A549 (cell line): Measurements from ENCODE around the gene ARHGAP26. TPM values are rescaled to one million over a fixed set of nuclear protein-coding genes. Genes with fewer than 3 reads are reported as not detected.

Source experiments
- ATAC-seq, 2 experiments: fragments of 200-7000 bp in 1 of 2; fragments of >200 bp in 1 of 2; cut with Nextera tagmentation in 1 of 2; cut with Tn5 transposase in 1 of 2; 3 replicates each; pipeline versions ENCODE4 v1.8.0 to v1.9.1; 2018 to 2020; ENCODE audit warnings: mild to moderate bottlenecking in 1 of 2, moderate library complexity in 1 of 2
- CTCF ChIA-PET: fragments of 300-600 bp; sonication (Branson Sonifier 250); formaldehyde crosslinking; extraction: SDS; loops from one replicate; lab custom pipeline; 2021; ENCODE audit warnings: antibody characterized with exemption, inconsistent platforms; lab: Yijun Ruan, JAX
- POLR2A ChIA-PET: fragments of 350-600 bp; formaldehyde crosslinking; extraction: SDS; loops from one replicate; lab custom pipeline; 2021; ENCODE audit warnings: antibody characterized with exemption, inconsistent platforms; lab: Yijun Ruan, JAX
- DNase-seq, 2 experiments: peaks; one replicate each; pipeline versions ENCODE4 v3.0.0 to v3.0.0-alpha.2; 2011 to 2016; ENCODE audit warnings: low read depth in 1 of 2, low spot score in 1 of 2
- FAIRE-seq: peaks from 2 replicates; lab custom pipeline; 2011; peaks lifted over from hg19 to GRCh38; lab: Jason Lieb, UNC
- H3K27ac ChIP-seq, 2 experiments: fragments of >200 bp; sonication (Bioruptor Twin); formaldehyde crosslinking; 3 replicates each; pipeline ENCODE4 v1.5.1; 2016 to 2017
- H3K4me1 ChIP-seq: fragments of >200 bp; sonication (Bioruptor Twin); formaldehyde crosslinking; 3 replicates; pipeline ENCODE4 v1.6.1; 2016
- H3K4me2 ChIP-seq: fragments of >200 bp; sonication (Bioruptor Twin); formaldehyde crosslinking; 3 replicates; pipeline ENCODE4 v1.6.1; 2016
- H3K4me3 ChIP-seq: fragments of >200 bp; sonication (Bioruptor Twin); formaldehyde crosslinking; 3 replicates; pipeline ENCODE4 v1.5.1; 2016
- H3K9me3 ChIP-seq: fragments of >200 bp; sonication (Bioruptor Twin); formaldehyde crosslinking; 3 replicates; pipeline ENCODE4 v1.6.1; 2016
- BHLHE40 ChIP-seq: IDR thresholded peaks from 2 replicates; pipeline ENCODE4 v1.6.1; 2012; ENCODE audit warnings: low read depth, low read length, inconsistent platforms
- CBX2 ChIP-seq: fragments of 200-600 bp; sonication (generic); IDR thresholded peaks from 2 replicates; pipeline ENCODE4 v1.6.1; 2016; ENCODE audit warnings: low read depth, mild to moderate bottlenecking, borderline replicate concordance
- CEBPB ChIP-seq, 2 experiments: fragments of >200 bp in 1 of 2; sonication (Bioruptor Twin) in 1 of 2; formaldehyde crosslinking in 1 of 2; IDR thresholded peaks; 2 replicates each; pipeline ENCODE4 v1.6.1; 2012 to 2016
- EHF ChIP-seq: fragments of 250-450 bp; sonication (Bioruptor Pico); IDR thresholded peaks from 2 replicates; pipeline ENCODE4 v1.5.0; 2020; ENCODE audit warnings: mild to moderate bottlenecking
- EHMT2 ChIP-seq: fragments of 200-600 bp; sonication (generic); IDR thresholded peaks from 2 replicates; pipeline ENCODE4 v1.6.1; 2016; ENCODE audit warnings: antibody characterized with exemption, low read depth, mild to moderate bottlenecking, moderate library complexity
- FOSB ChIP-seq: fragments of 250-450 bp; sonication (Bioruptor Pico); IDR thresholded peaks from 2 replicates; pipeline ENCODE4 v1.5.0; 2020; ENCODE audit warnings: mild to moderate bottlenecking, moderate library complexity
- FOSL2 ChIP-seq, 2 experiments: fragments of 450-650 bp in 1 of 2; fragments of >200 bp in 1 of 2; sonication (Bioruptor Twin) in 1 of 2; formaldehyde crosslinking; IDR thresholded peaks; 2 replicates each; pipeline versions ENCODE4 v1.5.0 to v1.6.1; 2016 to 2020; ENCODE audit warnings: mild to moderate bottlenecking in 1 of 2, moderate library complexity in 1 of 2
- HES2 ChIP-seq: fragments of >200 bp; sonication (Bioruptor Twin); formaldehyde crosslinking; IDR thresholded peaks from 2 replicates; pipeline ENCODE4 v1.6.1; 2016
- HEYL ChIP-seq: fragments of 250-450 bp; sonication (Bioruptor Pico); IDR thresholded peaks from 2 replicates; pipeline ENCODE4 v1.8.0; 2021; ENCODE audit warnings: mild to moderate bottlenecking, moderate library complexity
- HMGXB4 ChIP-seq: fragments of 250-450 bp; sonication (Bioruptor Pico); IDR thresholded peaks from 2 replicates; pipeline ENCODE4 v1.5.0; 2021; ENCODE audit warnings: mild to moderate bottlenecking, moderate library complexity, borderline replicate concordance
- HOXB13 ChIP-seq: fragments of 250-450 bp; sonication (Bioruptor Pico); IDR thresholded peaks from 2 replicates; pipeline ENCODE4 v1.5.0; 2020; ENCODE audit warnings: low read depth, mild to moderate bottlenecking, moderate library complexity
- HOXB5 ChIP-seq: fragments of 250-450 bp; sonication (Bioruptor Pico); IDR thresholded peaks from 2 replicates; pipeline ENCODE4 v1.5.0; 2020; ENCODE audit warnings: mild to moderate bottlenecking, moderate library complexity
- JUN ChIP-seq, 2 experiments: fragments of >200 bp; sonication (Bioruptor Twin); formaldehyde crosslinking; IDR thresholded peaks; 2 replicates in 1 of 2; 3 replicates in 1 of 2; pipeline ENCODE4 v1.6.1; 2016 to 2017
- JUNB ChIP-seq: fragments of >200 bp; sonication (Bioruptor Twin); formaldehyde crosslinking; IDR thresholded peaks from 2 replicates; pipeline ENCODE4 v1.6.1; 2016
- KDM1A ChIP-seq: fragments of 200-600 bp; sonication (generic); IDR thresholded peaks from 2 replicates; pipeline ENCODE4 v1.6.1; 2016; ENCODE audit warnings: low read depth, mild to moderate bottlenecking
- MAFK ChIP-seq: fragments of 450-650 bp; IDR thresholded peaks from 2 replicates; pipeline ENCODE4 v1.6.1; 2014; ENCODE audit not compliant: partially characterized antibody
- NPAS2 ChIP-seq: fragments of 250-450 bp; sonication (Bioruptor Pico); IDR thresholded peaks from 2 replicates; pipeline ENCODE4 v1.8.0; 2022; ENCODE audit warnings: mild to moderate bottlenecking, moderate library complexity, borderline replicate concordance
- NR3C1 ChIP-seq: fragments of >200 bp; sonication (Bioruptor Twin); formaldehyde crosslinking; IDR thresholded peaks from 3 replicates; pipeline ENCODE4 v1.6.1; 2017
- POLR2A ChIP-seq: IDR thresholded peaks from 2 replicates; pipeline ENCODE4 v1.6.1; 2012; ENCODE audit warnings: mild to moderate bottlenecking, low read length
- RARB ChIP-seq: fragments of 250-450 bp; sonication (Bioruptor Pico); IDR thresholded peaks from 2 replicates; pipeline ENCODE4 v1.8.0; 2021; ENCODE audit warnings: mild to moderate bottlenecking, moderate library complexity
- RFX5 ChIP-seq: fragments of 450-650 bp; IDR thresholded peaks from 2 replicates; pipeline ENCODE4 v1.7.1; 2014; ENCODE audit warnings: antibody characterized with exemption, mild to moderate bottlenecking, moderate library complexity
- RNF2 ChIP-seq: fragments of 200-600 bp; sonication (generic); IDR thresholded peaks from 2 replicates; pipeline ENCODE4 v1.6.1; 2016; ENCODE audit warnings: low read depth, mild to moderate bottlenecking, antibody characterized with exemption, moderate library complexity, borderline replicate concordance
- SREBF2 ChIP-seq: fragments of 450-650 bp; IDR thresholded peaks from 2 replicates; pipeline ENCODE4 v1.6.1; 2014; ENCODE audit warnings: mild to moderate bottlenecking, moderate library complexity
- TFCP2L1 ChIP-seq: fragments of 250-450 bp; sonication (Bioruptor Pico); IDR thresholded peaks from 2 replicates; pipeline ENCODE4 v1.5.0; 2021; ENCODE audit warnings: mild to moderate bottlenecking
- ZFP36 ChIP-seq: fragments of 450-650 bp; IDR thresholded peaks from 2 replicates; pipeline ENCODE4 v1.6.1; 2014; ENCODE audit warnings: borderline replicate concordance; ENCODE audit not compliant: partially characterized antibody
- ZNF302 ChIP-seq: fragments of 250-450 bp; sonication (Bioruptor Pico); IDR thresholded peaks from 2 replicates; pipeline ENCODE4 v1.9.0; 2021; ENCODE audit warnings: inconsistent platforms, mild to moderate bottlenecking, moderate library complexity
- WGBS: methylation state at CpG from one replicate; pipeline ENCODE4 v1.1.6; 2017; ENCODE audit errors: missing lambda C conversion rate; 5-methylcytosine and 5-hydroxymethylcytosine counted together
- polyA plus RNA-seq, 4 experiments: library from polyadenylated mRNA; depleted of rRNA in 3 of 4; stranded (reverse); fragments of >200 nt; fragmentation: RNase III in 1 of 4; extraction: RNeasy Plus Mini Kit Qiagen cat#74134 plus additional on column Dnase treatment in 1 of 4; gene quantifications; 2 replicates in 3 of 4; 3 replicates in 1 of 4; pipeline ENCODE4 v1.2.3, GENCODE V29; 2011 to 2017
- TF ChIP-seq, protein P1 (sequence below): fragments of 250-450 bp; sonication (Bioruptor Pico); IDR thresholded peaks from 2 replicates; pipeline ENCODE4 v1.5.0; 2020; ENCODE audit warnings: low read depth, mild to moderate bottlenecking, moderate library complexity

The ARHGAP26 gene
- polyA plus RNA-seq, 2 of the 4 experiments (the other 2 are of a cell fraction) = 6.6 to 19.1 TPM

- DNase-seq (no peak), ATAC-seq (no peak), FAIRE-seq (no peak)
- CTCF ChIA-PET = interaction anchor here (1.9 kb wide), 1 partner anchor 11 kb away, joined by 5 read pairs; no protein-coding TSS in a partner anchor
- Histone ChIP-seq H3K27ac (peak overlapping the region; percentile 73 to 87), H3K4me2 (peak overlapping the region; percentile 65), H3K4me3 (no peak overlapping the region), H3K4me1 (peaks cover 83% of the 10 kb centered on the region), H3K9me3 (peaks cover 12% of the 10 kb centered on the region; the same call in 2 of the 3 replicates)
- TF ChIP-seq EHF (CRISPR knock-in tag) (no peak), FOSL2 (IDR thresholded peaks at IDR 0.05) (no peak), FOSL2 (CRISPR knock-in tag; IDR thresholded peaks at IDR 0.05) (no peak), CBX2 (no peak), ZFP36 (no peak), HMGXB4 (CRISPR knock-in tag) (no peak), HOXB5 (CRISPR knock-in tag) (no peak), RFX5 (no peak), RARB (no peak), SREBF2 (no peak), JUN (IDR thresholded peaks at IDR 0.05) (no peak), HOXB13 (CRISPR knock-in tag) (no peak), TFCP2L1 (no peak), HEYL (CRISPR knock-in tag) (no peak), MAFK (no peak), KDM1A (no peak), NPAS2 (CRISPR knock-in tag) (no peak)
- TF ChIP-seq, protein P1, sequence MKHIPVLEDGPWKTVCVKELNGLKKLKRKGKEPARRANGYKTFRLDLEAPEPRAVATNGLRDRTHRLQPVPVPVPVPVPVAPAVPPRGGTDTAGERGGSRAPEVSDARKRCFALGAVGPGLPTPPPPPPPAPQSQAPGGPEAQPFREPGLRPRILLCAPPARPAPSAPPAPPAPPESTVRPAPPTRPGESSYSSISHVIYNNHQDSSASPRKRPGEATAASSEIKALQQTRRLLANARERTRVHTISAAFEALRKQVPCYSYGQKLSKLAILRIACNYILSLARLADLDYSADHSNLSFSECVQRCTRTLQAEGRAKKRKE = no peak
- POLR2A ChIA-PET = no interaction called here
Measured at GRCh38 chr5:142819292-142819691, 49.1 kb downstream of the ARHGAP26 start.

DNA sequence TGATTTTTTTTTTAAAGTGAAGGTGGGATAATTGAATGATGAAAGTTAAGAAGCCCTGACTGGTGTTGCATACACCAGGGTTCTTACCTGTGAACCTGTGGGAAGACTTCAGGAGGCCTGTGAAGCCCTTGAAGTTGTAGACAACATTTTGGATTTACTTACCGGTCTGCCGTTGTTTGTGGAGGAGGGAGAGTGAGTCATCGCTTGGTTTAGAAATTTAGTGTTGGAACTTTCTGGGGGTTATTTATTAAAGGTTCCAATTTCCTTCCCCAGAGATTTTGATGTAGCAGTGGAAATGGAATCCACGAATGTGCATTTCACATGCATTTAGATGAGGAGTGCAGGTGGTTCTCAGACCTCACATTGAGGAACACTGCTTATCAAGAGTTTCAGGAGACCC, 49.6 kb downstream of the ARHGAP26 start:
- no peak for ATAC-seq
- H3K4me3 ChIP-seq = no peak overlapping the region
- DNase-seq = no peak
- peak overlapping the region; percentile 65 for H3K4me2 ChIP-seq
- CTCF ChIA-PET = interaction anchor here (1.0 to 1.6 kb wide), 2 partner anchors 46 to 164 kb away, joined by 3 to 4 read pairs; no protein-coding TSS in a partner anchor
- peak overlapping the region; percentile 73 to 87 for H3K27ac ChIP-seq
- peaks cover 12% of the 10 kb centered on the region; the same call in 2 of the 3 replicates for H3K9me3 ChIP-seq
- 6% methylated on average over 4 of the region's 4 CpGs for WGBS
- POLR2A ChIA-PET = no interaction called here
- H3K4me1 ChIP-seq = peaks cover 88% of the 10 kb centered on the region
- no peak for FAIRE-seq
- TF ChIP-seq HES2 (no peak), FOSB (CRISPR knock-in tag) (no peak), POLR2A (no peak), NR3C1 (no peak), CEBPB (IDR thresholded peaks at IDR 0.05) (0 out of 4 replicates have a peak, but pooled peaks of 1 of the 2 experiments have one; percentile 8), JUNB (no peak), BHLHE40 (no peak), FOSL2 (IDR thresholded peaks at IDR 0.05) (peak; percentile 48), FOSL2 (CRISPR knock-in tag; IDR thresholded peaks at IDR 0.05) (peak; percentile 65), ZFP36 (no peak), EHMT2 (no peak), RNF2 (no peak), ZNF302 (CRISPR knock-in tag) (no peak), HMGXB4 (CRISPR knock-in tag) (no peak)
